Stimulated activated CD8-positive, alpha-beta memory T cell treated with anti-CD3 and anti-CD28 coated beads, Interleukin-4, amount 100 ng/mL, for 4 hours (primary cell): ENCODE data around the gene LORICRIN.
"Not testable (repeated sequence)": the region's sequence is repeated elsewhere in the genome, so short reads cannot be mapped to it uniquely, and the experiment has no call there.

Experiments
- DNase-seq, 2 donors: peaks; one replicate each; pipeline ENCODE4 v3.0.0-alpha.2; 2020; ENCODE audit warnings: low read depth in 2 of 2, low spot score in 1 of 2

LORICRIN gene

DNA sequence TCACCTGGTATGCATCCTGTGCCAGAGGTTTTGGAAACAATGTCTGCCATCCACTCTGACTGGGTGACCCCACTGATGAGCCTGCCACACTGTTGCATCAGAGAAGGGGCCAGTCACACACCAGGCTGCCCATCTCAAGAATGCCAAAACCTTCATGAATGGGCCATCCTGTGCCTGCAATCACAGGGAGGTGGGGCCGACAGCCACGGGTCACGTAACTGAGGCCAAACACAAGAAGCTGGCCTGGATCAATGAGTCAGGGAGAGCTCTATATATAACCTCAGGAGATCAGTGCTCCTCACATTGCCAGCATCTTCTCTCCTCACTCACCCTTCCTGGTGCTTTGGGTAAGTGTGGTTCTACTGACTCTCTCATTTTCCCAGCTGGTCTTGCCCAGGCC is at the start of gene LORICRIN:
Gene LORICRIN, plus strand, starts transcription at position 301 of the 400 bp plus-strand sequence. CDS start 1,263 bp downstream, outside the sequence.
- no peak for DNase-seq

DNA sequence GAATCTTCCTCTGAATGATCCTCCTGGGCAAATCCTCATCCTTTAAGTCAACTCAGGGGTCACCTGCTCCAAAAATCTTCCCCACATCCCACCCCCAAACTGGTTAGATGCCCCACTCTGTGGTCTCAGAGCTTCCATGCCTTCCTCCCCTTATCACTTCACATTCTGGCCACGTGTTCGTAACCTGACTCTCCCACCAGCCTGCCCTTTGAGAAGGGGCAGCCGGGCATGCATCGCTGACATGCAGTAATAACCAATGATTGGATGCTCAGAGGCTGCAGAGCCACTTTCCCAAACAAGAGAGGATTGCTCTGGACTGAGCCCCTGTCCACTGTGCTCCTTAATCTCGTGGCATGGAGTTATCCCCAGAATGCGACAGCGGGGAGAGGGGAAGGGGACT is 49.3 kb upstream of the LORICRIN start:
- DNase-seq: no peak

DNA sequence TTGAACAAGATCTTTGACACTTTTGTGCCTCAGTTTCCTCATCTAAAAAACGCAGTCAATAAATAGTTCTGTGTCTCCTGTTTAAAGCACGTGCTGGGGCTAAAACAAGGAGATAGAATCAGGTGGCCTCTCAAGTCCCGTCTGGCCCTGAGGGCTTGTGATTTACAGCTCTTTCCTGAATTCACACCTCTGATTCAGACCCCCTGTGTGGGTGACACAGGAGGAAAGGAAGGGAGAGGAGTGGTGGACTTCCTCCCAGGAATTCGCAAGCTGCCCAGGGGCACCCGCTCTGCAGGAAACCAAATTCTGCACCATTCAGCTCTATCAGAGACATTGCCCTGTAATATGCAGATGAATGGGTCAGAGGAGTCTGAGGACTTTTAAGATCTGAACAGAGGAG is 47.3 kb upstream of the LORICRIN start:
- no peak for DNase-seq

GRCh38 chr1:153213519-153213918 is 46.0 kb upstream of the LORICRIN start:
- DNase-seq: no peak

DNA sequence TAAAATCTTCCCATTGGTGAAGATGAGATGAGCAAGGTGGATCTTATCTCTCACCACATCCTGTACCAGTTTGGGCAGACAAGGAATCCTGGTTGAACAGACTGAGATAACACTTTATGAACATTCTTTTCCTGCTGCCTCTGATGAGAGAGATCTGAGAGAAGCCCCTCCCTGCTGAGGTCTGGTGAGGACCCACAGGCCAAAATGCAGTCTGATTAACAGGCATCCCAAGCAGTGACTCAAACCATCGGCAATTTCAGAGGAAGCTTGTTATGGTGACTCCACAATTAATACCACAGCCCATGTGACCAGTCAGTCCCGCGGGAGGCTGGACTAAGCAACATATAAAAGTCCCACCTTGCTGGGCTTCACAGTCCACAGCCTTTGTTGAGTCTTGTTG is 42.3 kb upstream of the LORICRIN start, which contains the start of gene PRR9:
Gene PRR9, plus strand, starts transcription at position 373 of the 400 bp plus-strand sequence. CDS start 561 bp downstream, outside the sequence.
- no peak for DNase-seq

DNA sequence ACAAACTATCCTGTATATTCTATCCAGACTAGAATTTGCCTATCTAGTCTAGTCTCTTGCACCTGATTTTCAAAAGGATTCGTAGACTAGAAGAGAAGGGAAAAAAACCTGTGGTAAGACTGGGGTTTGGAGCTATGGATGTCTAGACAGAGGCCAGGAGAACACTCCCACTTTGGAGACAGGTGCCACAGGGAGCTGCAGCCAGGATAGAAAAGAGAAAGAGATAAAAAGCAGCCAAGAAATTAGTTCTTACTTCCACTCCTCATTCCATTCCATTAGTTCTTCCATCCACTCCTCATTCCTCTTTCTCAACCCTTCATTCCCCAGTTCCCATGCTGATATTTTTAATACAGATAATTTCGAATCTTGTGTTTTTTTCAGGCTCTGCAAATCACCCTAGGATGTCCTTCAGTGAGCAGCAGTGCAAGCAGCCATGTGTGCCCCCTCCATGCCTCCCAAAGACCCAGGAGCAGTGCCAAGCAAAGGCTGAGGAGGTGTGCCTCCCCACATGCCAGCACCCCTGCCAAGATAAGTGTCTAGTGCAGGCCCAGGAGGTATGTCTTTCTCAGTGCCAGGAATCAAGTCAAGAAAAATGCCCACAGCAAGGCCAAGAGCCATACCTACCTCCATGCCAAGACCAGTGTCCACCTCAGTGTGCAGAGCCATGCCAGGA is 41.6 kb upstream of the LORICRIN start:
- no peak for DNase-seq

GRCh38 chr1:153220606-153221303 is 38.7 kb upstream of the LORICRIN start:
- no peak for DNase-seq

- DNase-seq: peak in 1 of 2 donors; percentile 11
These were observed 36.2 kb upstream of the LORICRIN start for GRCh38 chr1:153223040-153223891.

DNA sequence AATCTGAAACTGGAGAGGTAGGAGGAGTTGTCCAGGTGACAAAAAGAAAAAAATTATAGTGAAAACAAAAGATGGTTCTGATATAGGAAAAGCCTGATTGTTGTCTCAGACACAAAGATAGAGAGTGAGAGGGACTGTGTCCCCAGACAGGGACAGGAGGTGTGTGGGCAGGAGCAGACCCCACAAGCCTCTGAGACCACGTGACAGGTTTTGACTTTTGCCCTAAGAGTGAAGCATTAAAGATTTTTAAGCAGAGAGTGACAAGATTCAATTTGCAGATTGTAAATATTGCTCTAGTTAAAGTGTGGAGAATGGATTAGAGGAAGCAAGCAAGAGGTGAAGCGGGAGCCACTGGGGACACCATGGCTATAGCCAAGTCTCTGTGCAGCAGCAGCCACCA is 31.7 kb upstream of the LORICRIN start:
- no peak for DNase-seq

DNA sequence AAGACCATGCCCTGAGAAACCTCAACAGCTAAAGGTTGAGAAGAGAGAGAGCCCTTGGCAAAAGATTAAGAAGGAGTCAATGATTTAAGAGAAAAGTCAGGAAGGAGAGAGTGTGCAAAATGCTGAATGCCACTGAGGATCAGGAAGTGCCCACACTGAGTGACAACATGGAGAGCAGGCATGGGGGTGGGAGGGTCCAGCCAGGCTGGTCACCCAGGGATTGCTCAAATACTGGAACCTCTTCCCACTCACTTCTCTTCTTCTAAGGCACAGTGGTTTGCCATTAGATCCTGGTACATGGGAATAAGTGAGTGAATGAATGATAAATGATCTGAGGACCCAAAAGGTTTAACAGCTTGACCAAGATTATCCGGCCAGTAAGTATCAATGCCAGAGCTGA is 31.0 kb upstream of the LORICRIN start:
- no peak for DNase-seq

- not testable (repeated sequence) for DNase-seq
These were observed 30.2 kb upstream of the LORICRIN start for GRCh38 chr1:153229076-153229829.

DNA sequence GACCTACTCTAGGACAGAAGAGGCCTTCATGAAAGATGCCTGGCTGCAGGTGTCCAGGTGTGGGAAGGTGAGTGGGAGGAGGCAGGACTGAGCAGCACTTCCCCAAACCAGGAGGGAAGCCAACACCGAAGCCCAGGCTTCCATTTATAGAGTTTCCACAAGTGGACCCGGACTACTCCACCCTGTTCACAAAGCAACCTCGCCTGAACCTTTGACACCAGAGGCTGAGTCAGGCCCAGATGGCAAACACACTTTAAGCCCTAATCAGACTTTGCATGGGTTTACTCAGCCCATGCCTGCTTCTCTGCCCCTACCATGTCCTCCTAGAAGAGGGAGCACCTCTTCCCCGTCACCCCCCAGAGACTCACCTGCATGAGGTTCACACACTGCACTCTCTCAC is 28.1 kb upstream of the LORICRIN start:
- no peak for DNase-seq

- no peak for DNase-seq
These were observed 27.7 kb upstream of the LORICRIN start for GRCh38 chr1:153231785-153232184.

GRCh38 chr1:153232553-153232952 is 26.9 kb upstream of the LORICRIN start:
- DNase-seq: no peak

- no peak for DNase-seq
These were observed 26.0 kb upstream of the LORICRIN start for GRCh38 chr1:153233448-153233847.

DNA sequence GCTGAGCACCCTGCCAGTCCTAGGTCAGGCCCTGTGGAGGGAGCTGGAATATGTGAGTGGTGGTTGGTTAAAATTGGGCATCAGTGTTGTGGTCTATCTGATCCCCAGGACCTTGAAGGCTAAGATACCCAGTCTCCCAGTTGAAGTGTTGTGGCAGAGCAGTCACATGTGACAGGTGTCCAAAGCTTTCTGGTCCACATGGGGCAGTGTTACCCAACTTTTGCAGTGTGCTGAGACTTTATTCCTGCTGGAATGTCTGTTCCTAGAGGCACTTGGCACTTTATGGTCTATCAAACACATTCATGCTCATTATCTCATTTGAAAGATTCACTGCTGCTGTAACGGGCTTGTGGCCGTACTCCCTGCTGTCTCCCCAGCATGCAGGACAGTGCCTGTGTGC is 21.0 kb upstream of the LORICRIN start:
- no peak for DNase-seq

- no peak for DNase-seq
These were observed 17.3 kb upstream of the LORICRIN start for GRCh38 chr1:153242160-153242559.

GRCh38 chr1:153245466-153245865 is 14.0 kb upstream of the LORICRIN start:
- DNase-seq: no peak

DNA sequence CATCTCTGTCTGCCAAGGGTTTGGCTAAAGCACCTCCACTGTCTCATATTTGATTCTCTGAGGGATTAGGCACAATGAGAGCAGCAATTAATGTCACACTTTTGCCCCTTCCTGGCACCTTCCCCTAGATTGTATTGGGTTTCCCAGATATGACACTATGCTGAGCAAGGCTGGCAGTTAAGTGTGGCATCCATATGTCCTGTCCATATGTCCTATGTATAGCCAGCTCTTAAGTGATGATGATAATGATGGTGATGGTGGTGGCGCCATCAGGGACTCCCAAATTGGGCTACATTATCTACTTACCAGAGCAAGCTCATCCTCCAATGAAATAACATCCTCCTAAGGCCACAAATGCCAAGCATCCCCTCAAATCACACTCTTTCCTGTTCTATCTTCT is 13.5 kb upstream of the LORICRIN start:
- no peak for DNase-seq

DNA sequence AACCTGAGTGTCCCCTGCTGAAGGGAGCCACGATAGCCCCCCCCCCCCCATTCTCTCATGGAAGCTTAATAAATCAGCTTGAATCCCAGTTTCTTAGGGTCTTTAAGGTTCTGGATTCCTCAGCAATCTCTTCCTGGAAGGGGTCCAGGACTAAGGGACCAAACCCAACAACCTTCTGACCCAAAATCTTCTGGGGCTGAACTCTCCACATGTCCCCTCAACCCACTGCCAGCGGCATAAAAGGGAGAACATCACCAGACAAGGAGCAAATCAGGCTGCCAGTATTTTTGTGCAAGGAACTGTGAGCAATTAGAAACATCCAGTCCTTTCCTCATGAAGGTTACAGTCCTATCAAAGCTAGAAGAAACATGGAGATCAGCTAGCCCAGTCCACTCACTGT is 12.7 kb upstream of the LORICRIN start:
- no peak for DNase-seq
